HEK293T (cell line): ENCODE measurements around the gene PPM1J.

ENCODE experiments used
- CTBP1 ChIP-seq: fragments of 450-650 bp; IDR thresholded peaks from 2 replicates; pipeline ENCODE4 v1.6.1; 2016; ENCODE audit warnings: borderline replicate concordance
- SP1 ChIP-seq: fragments of 450-650 bp; IDR thresholded peaks from 2 replicates; pipeline ENCODE4 v1.6.1; 2017
- ZNF384 ChIP-seq: fragments of 450-650 bp; IDR thresholded peaks from 2 replicates; pipeline ENCODE4 v1.6.1; 2016

GRCh38 chr1:112713466-112714312 is 1.4 kb downstream of the PPM1J start:
- TF ChIP-seq ZNF384 (no peak), CTBP1 (no peak), SP1 (no peak)
